Kidney epithelial cell (primary cell): ENCODE measurements around the gene GARNL3. TPM values are rescaled to one million over a fixed set of nuclear protein-coding genes. Genes with fewer than 3 reads are reported as not detected.

ENCODE experiments used
- DNase-seq: peaks from one replicate; pipeline ENCODE4 v3.0.0-alpha.2; 2010; ENCODE audit warnings: low read depth
- H3K27me3 ChIP-seq: 2 replicates; pipeline ENCODE4 v1.6.0; 2011; ENCODE audit warnings: low read length; ENCODE audit not compliant: control insufficient read depth, insufficient read depth
- H3K36me3 ChIP-seq: 2 replicates; pipeline ENCODE4 v1.5.1; 2011; ENCODE audit warnings: low read length; ENCODE audit not compliant: control insufficient read depth, insufficient read depth
- H3K4me3 ChIP-seq: 2 replicates; pipeline ENCODE4 v1.5.1; 2011; ENCODE audit warnings: low read depth, mild to moderate bottlenecking, control low read depth, low read length
- CTCF ChIP-seq: IDR thresholded peaks from 2 replicates; pipeline ENCODE4 v1.5.1; 2011; ENCODE audit warnings: mild to moderate bottlenecking, moderate library complexity, low read length, control low read depth, inconsistent platforms; ENCODE audit not compliant: insufficient read depth, poor library complexity, severe bottlenecking
- total RNA-seq: library from RNA; depleted of rRNA; stranded (reverse); fragments of >200 nt; gene quantifications from 2 replicates; pipeline ENCODE4 v1.2.3, GENCODE V29; 2015

The GARNL3 gene
- total RNA-seq, 1 donor from 2014 or later = 5.3 TPM

- peaks cover 4% of the 10 kb centered on the region for H3K36me3 ChIP-seq
- no peak for DNase-seq
- no peaks in the 10 kb centered on the region for H3K27me3 ChIP-seq
- no peak for TF ChIP-seq CTCF
- H3K4me3 ChIP-seq = no peak overlapping the region
Observed at GRCh38 chr9:127430415-127430814, 165.8 kb downstream of the GARNL3 start.

- Histone ChIP-seq H3K27me3 (no peaks in the 10 kb centered on the region), H3K36me3 (peaks cover 10% of the 10 kb centered on the region), H3K4me3 (no peak overlapping the region)
- TF ChIP-seq CTCF = no peak
- no peak for DNase-seq
Observed at GRCh38 chr9:127437497-127438264, 173.1 kb downstream of the GARNL3 start.

GRCh38 chr9:127438394-127438793 lies 173.8 kb downstream of the GARNL3 start:
- H3K27me3 ChIP-seq = no peaks in the 10 kb centered on the region
- DNase-seq = no peak
- no peak overlapping the region for H3K4me3 ChIP-seq
- peaks cover 10% of the 10 kb centered on the region for H3K36me3 ChIP-seq
- no peak for TF ChIP-seq CTCF

Other genes with a start within 250 kb of the GARNL3 start
- gene ANGPTL2, start 142.1 kb upstream of the GARNL3 start, total RNA-seq = 4.9 TPM in 2 replicates
- gene SLC2A8, start 132.4 kb downstream of the GARNL3 start, total RNA-seq = 27.5 and 28.8 TPM in 2 replicates
- gene ZNF79, start 159.6 kb downstream of the GARNL3 start, total RNA-seq = 5.1 and 5.7 TPM in 2 replicates
- gene RPL12, start 186.6 kb downstream of the GARNL3 start, total RNA-seq = 4,686 and 4,885 TPM in 2 replicates
- 26.6 and 30.1 TPM in 2 replicates for gene LRSAM1, start 186.7 kb downstream of the GARNL3 start, total RNA-seq